PC-9 (cell line): ENCODE results near the gene ZDHHC8. TPM values are rescaled to one million over a fixed set of nuclear protein-coding genes. Genes with fewer than 3 reads are reported as not detected.

Experiments used
- BruUV-seq: library from RNA; stranded (reverse); fragments of 400-500 nt; replicated peaks from 2 replicates; lab custom pipeline; 2021; lab: Mats Ljungman, UMichigan
- CTCF ChIA-PET: fragments of 300-600 bp; sonication (Branson Sonifier 250); formaldehyde crosslinking; loops from one replicate; lab custom pipeline; 2022; ENCODE audit warnings: antibody characterized with exemption; lab: Charles Lee
- POLR2A ChIA-PET: fragments of 300-600 bp; sonication (Branson Sonifier 250); formaldehyde crosslinking; loops from one replicate; lab custom pipeline; 2022; ENCODE audit warnings: antibody characterized with exemption; ENCODE audit not compliant: unreplicated experiment; lab: Charles Lee
- DNase-seq, 2 experiments: peaks; one replicate each; pipeline versions ENCODE4 v3.0.0 to v3.0.0-alpha.2; 2015 to 2022; ENCODE audit warnings: mixed read lengths in 1 of 2
- H2AFZ ChIP-seq: fragments of 200-600 bp; sonication (generic); 2 replicates; pipeline ENCODE4 v1.8.1; 2017; ENCODE audit warnings: antibody characterized with exemption
- H3F3A ChIP-seq: fragments of 200-600 bp; sonication (generic); 2 replicates; pipeline ENCODE4 v1.8.1; 2017; ENCODE audit warnings: antibody characterized with exemption, mild to moderate bottlenecking, low read depth; ENCODE audit not compliant: insufficient read depth
- H3K27ac ChIP-seq: fragments of 200-600 bp; sonication (generic); 2 replicates; pipeline ENCODE4 v1.6.1; 2016; ENCODE audit warnings: mixed run types
- H3K27me3 ChIP-seq: fragments of 200-600 bp; sonication (generic); 2 replicates; pipeline ENCODE4 v1.6.1; 2016; ENCODE audit warnings: low read depth, mixed run types; ENCODE audit not compliant: insufficient read depth
- H3K36me3 ChIP-seq: fragments of 200-600 bp; sonication (generic); 2 replicates; pipeline ENCODE4 v1.6.1; 2016; ENCODE audit warnings: low read depth, mixed run types
- H3K4me1 ChIP-seq: fragments of 200-600 bp; sonication (generic); replicated peaks from 2 replicates; pipeline ENCODE4 v1.6.1; 2016; ENCODE audit warnings: mixed run types; ENCODE audit not compliant: insufficient read depth
- H3K4me2 ChIP-seq: fragments of 200-600 bp; sonication (generic); 2 replicates; pipeline ENCODE4 v1.6.1; 2017; ENCODE audit warnings: mixed run types
- H3K4me3 ChIP-seq: fragments of 200-600 bp; sonication (generic); 2 replicates; pipeline ENCODE4 v1.6.1; 2016; ENCODE audit warnings: mixed run types
- H3K79me2 ChIP-seq: fragments of 200-600 bp; sonication (generic); 2 replicates; pipeline ENCODE4 v1.6.1; 2017; ENCODE audit warnings: low read depth, mixed run types
- H3K9me2 ChIP-seq: fragments of 200-600 bp; sonication (generic); 2 replicates; pipeline ENCODE4 v1.8.1; 2017; ENCODE audit warnings: mild to moderate bottlenecking; ENCODE audit not compliant: insufficient read depth
- H3K9me3 ChIP-seq: fragments of 200-600 bp; sonication (generic); 2 replicates; pipeline ENCODE4 v1.8.1; 2016; ENCODE audit warnings: low read depth; ENCODE audit not compliant: insufficient read depth
- H4K20me1 ChIP-seq: fragments of 200-600 bp; sonication (generic); 2 replicates; pipeline ENCODE4 v1.8.1; 2017; ENCODE audit not compliant: insufficient read depth
- EZH2 ChIP-seq: fragments of 200-600 bp; sonication (generic); IDR thresholded peaks from 2 replicates; pipeline ENCODE4 v1.8.0; 2017; ENCODE audit warnings: antibody characterized with exemption, low read depth
- intact Hi-C: fragments of 100-400 bp; cut with micrococcal nuclease; formaldehyde crosslinking; loops from one replicate; pipeline ENCODE4 v1.10.0; 2022; ENCODE audit not compliant: unreplicated experiment
- total RNA-seq: library from RNA; stranded (reverse); gene quantifications from 2 replicates; pipeline ENCODE4 v1.2.3, GENCODE V29; 2021
- TF ChIP-seq, protein P1 (sequence below): fragments of 200-600 bp; sonication (generic); conservative IDR thresholded peaks from 2 replicates; pipeline ENCODE4 v1.6.1; 2017; ENCODE audit warnings: mixed run types, antibody characterized with exemption, mild to moderate bottlenecking, moderate library complexity

Gene ZDHHC8
- total RNA-seq, 1 experiment from 2014 or later = 34.4 TPM

GRCh38 chr22:20118300-20119020 is 13.1 kb upstream of the ZDHHC8 start:
- TF ChIP-seq, protein P1, sequence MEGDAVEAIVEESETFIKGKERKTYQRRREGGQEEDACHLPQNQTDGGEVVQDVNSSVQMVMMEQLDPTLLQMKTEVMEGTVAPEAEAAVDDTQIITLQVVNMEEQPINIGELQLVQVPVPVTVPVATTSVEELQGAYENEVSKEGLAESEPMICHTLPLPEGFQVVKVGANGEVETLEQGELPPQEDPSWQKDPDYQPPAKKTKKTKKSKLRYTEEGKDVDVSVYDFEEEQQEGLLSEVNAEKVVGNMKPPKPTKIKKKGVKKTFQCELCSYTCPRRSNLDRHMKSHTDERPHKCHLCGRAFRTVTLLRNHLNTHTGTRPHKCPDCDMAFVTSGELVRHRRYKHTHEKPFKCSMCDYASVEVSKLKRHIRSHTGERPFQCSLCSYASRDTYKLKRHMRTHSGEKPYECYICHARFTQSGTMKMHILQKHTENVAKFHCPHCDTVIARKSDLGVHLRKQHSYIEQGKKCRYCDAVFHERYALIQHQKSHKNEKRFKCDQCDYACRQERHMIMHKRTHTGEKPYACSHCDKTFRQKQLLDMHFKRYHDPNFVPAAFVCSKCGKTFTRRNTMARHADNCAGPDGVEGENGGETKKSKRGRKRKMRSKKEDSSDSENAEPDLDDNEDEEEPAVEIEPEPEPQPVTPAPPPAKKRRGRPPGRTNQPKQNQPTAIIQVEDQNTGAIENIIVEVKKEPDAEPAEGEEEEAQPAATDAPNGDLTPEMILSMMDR = no peak
- TF ChIP-seq EZH2 = no peak
- intact Hi-C loops = no loop called here
- no peaks in the 10 kb centered on the region for H3K36me3 ChIP-seq
- POLR2A ChIA-PET = no interaction called here
- no peaks in the 10 kb centered on the region for H3K27me3 ChIP-seq
- TSS peak; percentile 62 for BruUV-seq
- no peak for DNase-seq
- H3K9me3 ChIP-seq = no peaks in the 10 kb centered on the region
- no peak overlapping the region; the same call in 1 of the 2 replicates for H2AFZ ChIP-seq
- peak overlapping the region; percentile 86 for H3K4me2 ChIP-seq
- H4K20me1 ChIP-seq = no peaks in the 10 kb centered on the region
- no peaks in the 10 kb centered on the region for H3F3A ChIP-seq
- H3K4me3 ChIP-seq = peak overlapping the region; percentile 75
- H3K4me1 ChIP-seq = peaks cover 9% of the 10 kb centered on the region; the same call in 1 of the 2 replicates
- H3K79me2 ChIP-seq = peaks cover 62% of the 10 kb centered on the region
- CTCF ChIA-PET = no interaction called here
- H3K27ac ChIP-seq = no peak overlapping the region
- H3K9me2 ChIP-seq = no peaks in the 10 kb centered on the region

DNA sequence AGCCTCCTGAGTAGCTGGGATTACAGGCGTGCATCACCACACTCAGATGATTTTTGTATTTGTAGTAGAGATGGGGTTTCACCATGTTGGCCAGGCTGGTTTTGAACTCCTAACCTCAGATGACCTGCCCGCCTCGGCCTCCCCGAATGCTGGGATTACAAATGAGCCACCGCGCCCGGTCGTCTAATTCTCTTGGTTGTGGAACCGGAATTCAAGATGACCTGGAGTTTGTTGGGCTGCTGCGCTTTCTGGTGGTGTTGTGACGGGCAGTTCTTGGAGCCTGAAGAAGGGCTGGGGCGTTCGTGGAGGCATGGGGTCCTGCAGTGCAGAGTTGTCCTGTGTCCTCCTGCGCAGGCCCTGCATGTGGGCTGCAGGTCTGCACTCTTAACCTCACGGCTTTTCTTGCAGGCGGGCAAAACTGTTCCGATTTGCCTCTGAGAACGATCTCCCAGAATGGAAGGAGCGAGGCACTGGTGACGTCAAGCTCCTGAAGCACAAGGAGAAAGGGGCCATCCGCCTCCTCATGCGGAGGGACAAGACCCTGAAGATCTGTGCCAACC is 9.7 kb upstream of the ZDHHC8 start:
- H4K20me1 ChIP-seq = no peaks in the 10 kb centered on the region
- no peaks in the 10 kb centered on the region for H3F3A ChIP-seq
- no peaks in the 10 kb centered on the region for H3K9me2 ChIP-seq
- H3K4me1 ChIP-seq = peaks cover 9% of the 10 kb centered on the region; the same call in 1 of the 2 replicates
- no peak overlapping the region for H3K4me3 ChIP-seq
- no peak for TF ChIP-seq EZH2
- TF ChIP-seq, protein P1 = no peak
- CTCF ChIA-PET = no interaction called here
- DNase-seq = no peak
- H3K9me3 ChIP-seq = no peaks in the 10 kb centered on the region
- H3K27ac ChIP-seq = no peak overlapping the region
- H2AFZ ChIP-seq = no peak overlapping the region
- intact Hi-C loops = no loop called here
- POLR2A ChIA-PET = no interaction called here
- no peaks in the 10 kb centered on the region for H3K36me3 ChIP-seq
- BruUV-seq = no TSS peak
- H3K27me3 ChIP-seq = no peaks in the 10 kb centered on the region
- no peak overlapping the region for H3K4me2 ChIP-seq
- peaks cover 46% of the 10 kb centered on the region for H3K79me2 ChIP-seq

GRCh38 chr22:20123366-20124082 is 8.1 kb upstream of the ZDHHC8 start:
- Histone ChIP-seq H3K9me2 (no peaks in the 10 kb centered on the region), H2AFZ (no peak overlapping the region), H3K36me3 (no peaks in the 10 kb centered on the region), H3K27me3 (no peaks in the 10 kb centered on the region), H3K4me3 (no peak overlapping the region), H3K79me2 (peaks cover 37% of the 10 kb centered on the region), H3K4me2 (no peak overlapping the region), H3K4me1 (peaks cover 8% of the 10 kb centered on the region; the same call in 1 of the 2 replicates), H3K27ac (no peak overlapping the region), H3F3A (no peaks in the 10 kb centered on the region), H3K9me3 (no peaks in the 10 kb centered on the region), H4K20me1 (no peaks in the 10 kb centered on the region)
- POLR2A ChIA-PET = no interaction called here
- BruUV-seq = no TSS peak
- no peak for DNase-seq
- CTCF ChIA-PET = no interaction called here
- TF ChIP-seq, protein P1 = no peak
- TF ChIP-seq EZH2 = no peak
- intact Hi-C loops = no loop called here
